ENCODE measurements around the gene PLCXD1.

PLCXD1 gene

GRCh38 chrX:341541-342101, 60.4 kb downstream of the PLCXD1 start:
- Histone ChIP-seq H3K27me3 (ENCODE audit: control insufficient read depth, insufficient read depth, low read length) (no peaks in the 10 kb centered on the region), H3K9ac (ENCODE audit: low read depth, low read length) (no peak overlapping the region), H3K4me3 (ENCODE audit: low read depth, low read length) (no peak overlapping the region), H3K36me3 (ENCODE audit: control insufficient read depth, insufficient read depth, low read length) (peaks cover 44% of the 10 kb centered on the region), H3K4me1 (ENCODE audit: control insufficient read depth, insufficient read depth, low read length) (no peaks in the 10 kb centered on the region), H3K9me3 (ENCODE audit: control insufficient read depth, insufficient read depth, low read length) (no peaks in the 10 kb centered on the region), H3K27ac (ENCODE audit: low read depth, low read length) (no peak overlapping the region)

- H3K36me3 ChIP-seq (ENCODE audit: control insufficient read depth, insufficient read depth, low read length) = peaks cover 40% of the 10 kb centered on the region
- H3K9ac ChIP-seq (ENCODE audit: low read depth, low read length) = no peak overlapping the region
- no peak overlapping the region for H3K4me3 ChIP-seq (ENCODE audit: low read depth, low read length)
- H3K9me3 ChIP-seq (ENCODE audit: control insufficient read depth, insufficient read depth, low read length) = no peaks in the 10 kb centered on the region
- no peaks in the 10 kb centered on the region for H3K4me1 ChIP-seq (ENCODE audit: control insufficient read depth, insufficient read depth, low read length)
- no peaks in the 10 kb centered on the region for H3K27me3 ChIP-seq (ENCODE audit: control insufficient read depth, insufficient read depth, low read length)
- no peak overlapping the region for H3K27ac ChIP-seq (ENCODE audit: low read depth, low read length)
These were observed 63.3 kb downstream of the PLCXD1 start for GRCh38 chrX:344371-344901.

- Histone ChIP-seq H3K4me3 (ENCODE audit: low read depth, low read length) (no peak overlapping the region), H3K9me3 (ENCODE audit: control insufficient read depth, insufficient read depth, low read length) (no peaks in the 10 kb centered on the region), H3K4me1 (ENCODE audit: control insufficient read depth, insufficient read depth, low read length) (no peaks in the 10 kb centered on the region), H3K36me3 (ENCODE audit: control insufficient read depth, insufficient read depth, low read length) (peaks cover 43% of the 10 kb centered on the region), H3K27me3 (ENCODE audit: control insufficient read depth, insufficient read depth, low read length) (no peaks in the 10 kb centered on the region), H3K9ac (ENCODE audit: low read depth, low read length) (no peak overlapping the region), H3K27ac (ENCODE audit: low read depth, low read length) (no peak overlapping the region)
These were observed 64.1 kb downstream of the PLCXD1 start for GRCh38 chrX:345020-345925.

- Histone ChIP-seq H3K36me3 (ENCODE audit: control insufficient read depth, insufficient read depth, low read length) (peaks cover 40% of the 10 kb centered on the region), H3K4me3 (ENCODE audit: low read depth, low read length) (no peak overlapping the region), H3K27ac (ENCODE audit: low read depth, low read length) (no peak overlapping the region), H3K4me1 (ENCODE audit: control insufficient read depth, insufficient read depth, low read length) (no peaks in the 10 kb centered on the region), H3K9me3 (ENCODE audit: control insufficient read depth, insufficient read depth, low read length) (no peaks in the 10 kb centered on the region), H3K9ac (ENCODE audit: low read depth, low read length) (no peak overlapping the region), H3K27me3 (ENCODE audit: control insufficient read depth, insufficient read depth, low read length) (no peaks in the 10 kb centered on the region)
These were observed 65.0 kb downstream of the PLCXD1 start for GRCh38 chrX:346034-346813.

GRCh38 chrX:347351-348117, 66.4 kb downstream of the PLCXD1 start:
- Histone ChIP-seq H3K4me1 (ENCODE audit: control insufficient read depth, insufficient read depth, low read length) (no peaks in the 10 kb centered on the region), H3K9ac (ENCODE audit: low read depth, low read length) (no peak overlapping the region), H3K9me3 (ENCODE audit: control insufficient read depth, insufficient read depth, low read length) (no peaks in the 10 kb centered on the region), H3K4me3 (ENCODE audit: low read depth, low read length) (no peak overlapping the region), H3K27me3 (ENCODE audit: control insufficient read depth, insufficient read depth, low read length) (no peaks in the 10 kb centered on the region), H3K36me3 (ENCODE audit: control insufficient read depth, insufficient read depth, low read length) (peaks cover 38% of the 10 kb centered on the region), H3K27ac (ENCODE audit: low read depth, low read length) (no peak overlapping the region)

- H3K9ac ChIP-seq (ENCODE audit: low read depth, low read length) = no peak overlapping the region
- no peaks in the 10 kb centered on the region for H3K4me1 ChIP-seq (ENCODE audit: control insufficient read depth, insufficient read depth, low read length)
- no peak overlapping the region for H3K27ac ChIP-seq (ENCODE audit: low read depth, low read length)
- H3K4me3 ChIP-seq (ENCODE audit: low read depth, low read length) = no peak overlapping the region
- no peaks in the 10 kb centered on the region for H3K27me3 ChIP-seq (ENCODE audit: control insufficient read depth, insufficient read depth, low read length)
- H3K9me3 ChIP-seq (ENCODE audit: control insufficient read depth, insufficient read depth, low read length) = no peaks in the 10 kb centered on the region
- H3K36me3 ChIP-seq (ENCODE audit: control insufficient read depth, insufficient read depth, low read length) = peaks cover 42% of the 10 kb centered on the region
These were observed 67.4 kb downstream of the PLCXD1 start for GRCh38 chrX:348461-349117.

DNA sequence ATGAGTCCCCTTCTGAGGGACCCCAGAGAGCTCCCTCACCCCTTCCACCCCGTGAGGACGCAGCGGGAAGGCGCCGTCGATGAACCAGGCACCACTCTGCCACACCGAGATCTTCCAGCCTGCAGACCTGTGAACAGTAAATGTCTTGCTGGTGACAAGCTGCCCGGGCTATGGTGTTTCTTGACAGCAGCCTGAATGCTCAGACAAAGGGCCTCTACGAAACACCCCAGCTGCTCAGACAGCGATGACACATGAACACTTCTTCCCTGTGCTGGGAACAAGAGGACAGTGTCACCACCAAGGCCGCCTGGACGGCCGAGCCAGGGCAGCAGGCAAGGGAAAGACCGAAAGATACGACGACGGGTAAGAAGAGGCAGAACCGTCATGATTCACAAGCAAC, 68.0 kb downstream of the PLCXD1 start:
- Histone ChIP-seq H3K36me3 (ENCODE audit: control insufficient read depth, insufficient read depth, low read length) (peaks cover 42% of the 10 kb centered on the region), H3K27me3 (ENCODE audit: control insufficient read depth, insufficient read depth, low read length) (no peaks in the 10 kb centered on the region), H3K4me3 (ENCODE audit: low read depth, low read length) (no peak overlapping the region), H3K9ac (ENCODE audit: low read depth, low read length) (no peak overlapping the region), H3K27ac (ENCODE audit: low read depth, low read length) (no peak overlapping the region), H3K4me1 (ENCODE audit: control insufficient read depth, insufficient read depth, low read length) (no peaks in the 10 kb centered on the region), H3K9me3 (ENCODE audit: control insufficient read depth, insufficient read depth, low read length) (no peaks in the 10 kb centered on the region)

GRCh38 chrX:349702-350101, 68.5 kb downstream of the PLCXD1 start:
- H3K9me3 ChIP-seq (ENCODE audit: control insufficient read depth, insufficient read depth, low read length) = no peaks in the 10 kb centered on the region
- no peaks in the 10 kb centered on the region for H3K4me1 ChIP-seq (ENCODE audit: control insufficient read depth, insufficient read depth, low read length)
- no peak overlapping the region for H3K9ac ChIP-seq (ENCODE audit: low read depth, low read length)
- no peak overlapping the region for H3K27ac ChIP-seq (ENCODE audit: low read depth, low read length)
- no peak overlapping the region for H3K4me3 ChIP-seq (ENCODE audit: low read depth, low read length)
- peaks cover 37% of the 10 kb centered on the region for H3K36me3 ChIP-seq (ENCODE audit: control insufficient read depth, insufficient read depth, low read length)
- H3K27me3 ChIP-seq (ENCODE audit: control insufficient read depth, insufficient read depth, low read length) = no peaks in the 10 kb centered on the region

- Histone ChIP-seq H3K27ac (ENCODE audit: low read depth, low read length) (no peak overlapping the region), H3K27me3 (ENCODE audit: control insufficient read depth, insufficient read depth, low read length) (no peaks in the 10 kb centered on the region), H3K9me3 (ENCODE audit: control insufficient read depth, insufficient read depth, low read length) (no peaks in the 10 kb centered on the region), H3K9ac (ENCODE audit: low read depth, low read length) (no peak overlapping the region), H3K36me3 (ENCODE audit: control insufficient read depth, insufficient read depth, low read length) (peaks cover 34% of the 10 kb centered on the region), H3K4me1 (ENCODE audit: control insufficient read depth, insufficient read depth, low read length) (no peaks in the 10 kb centered on the region), H3K4me3 (ENCODE audit: low read depth, low read length) (no peak overlapping the region)
These were observed 69.0 kb downstream of the PLCXD1 start for GRCh38 chrX:350148-350533.

All from HUES48 (cell line).